Endothelial cell of umbilical vein (primary cell): ENCODE results near the gene DISP2.

Source experiments
- EZH2 ChIP-seq: IDR thresholded peaks from 2 replicates; pipeline ENCODE4 v1.6.1; 2012; ENCODE audit warnings: borderline replicate concordance, low read depth, mild to moderate bottlenecking, moderate library complexity, low read length, inconsistent platforms; ENCODE audit not compliant: severe bottlenecking
- FOS ChIP-seq: IDR thresholded peaks from 2 replicates; pipeline ENCODE4 v1.6.1; 2011; ENCODE audit warnings: mild to moderate bottlenecking, low read length, moderate library complexity, borderline replicate concordance; ENCODE audit not compliant: insufficient read depth
- MYC ChIP-seq: IDR thresholded peaks from one replicate; pipeline ENCODE4 v1.6.1; 2011; ENCODE audit warnings: mild to moderate bottlenecking, low read depth, low read length
- POLR2A ChIP-seq: IDR thresholded peaks from 2 replicates; pipeline ENCODE4 v1.6.1; 2012; ENCODE audit warnings: low read depth, mild to moderate bottlenecking, control low read depth, low read length
- POLR2AphosphoS5 ChIP-seq: IDR thresholded peaks from 2 replicates; pipeline ENCODE4 v1.6.1; 2012; ENCODE audit warnings: low read depth, mild to moderate bottlenecking, control low read depth, low read length, moderate library complexity; ENCODE audit not compliant: insufficient read depth
- TF ChIP-seq, protein P1 (sequence below), 2 donors: IDR thresholded peaks; 1 replicate in 1 of 2; 2 replicates in 1 of 2; pipeline ENCODE4 v1.5.1; 2011; ENCODE audit warnings: low read length in 2 of 2, mild to moderate bottlenecking in 2 of 2, moderate library complexity in 2 of 2, control low read depth in 1 of 2, inconsistent platforms in 1 of 2, low read depth in 1 of 2; ENCODE audit not compliant: insufficient read depth in 1 of 2; ENCODE audit errors: extremely low read depth in 1 of 2
- TF ChIP-seq, protein P2 (sequence below): IDR thresholded peaks from 2 replicates; pipeline ENCODE4 v1.6.1; 2011; ENCODE audit not compliant: insufficient read depth, insufficient read length

DNA sequence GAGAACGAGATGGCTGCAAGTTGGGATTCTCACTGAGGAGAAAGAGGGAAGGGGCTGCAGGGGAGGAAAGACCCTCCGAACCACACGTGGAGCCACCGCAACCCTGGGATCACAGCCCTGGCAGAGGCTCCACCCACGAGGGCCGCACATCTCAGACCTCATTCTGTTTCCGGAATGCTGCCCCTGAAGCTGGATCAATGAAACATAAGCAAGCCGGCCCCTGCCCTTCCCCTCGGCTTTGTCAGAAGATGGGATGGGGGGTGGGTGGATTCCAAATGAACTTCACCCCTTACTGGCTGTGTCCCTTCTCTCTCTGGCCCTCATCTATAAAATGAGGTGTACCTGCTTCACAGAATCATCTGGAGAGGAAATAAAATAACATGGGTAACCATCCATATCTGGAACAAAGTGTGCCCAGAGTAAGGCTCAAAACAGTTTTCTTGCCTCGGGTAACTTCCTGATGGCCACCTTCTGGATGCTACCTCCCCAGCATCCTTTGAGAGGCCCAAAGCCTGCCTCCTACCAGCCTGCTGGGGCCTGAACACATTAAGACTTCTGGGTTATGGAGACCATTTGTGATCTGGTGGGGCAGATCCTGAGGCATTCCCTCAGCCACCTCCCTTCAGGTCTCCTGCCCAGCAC is 12.7 kb upstream of the DISP2 start:
- TF ChIP-seq POLR2AphosphoS5 (no peak), EZH2 (no peak), FOS (no peak), POLR2A (no peak), MYC (no peak)
- TF ChIP-seq, protein P1, sequence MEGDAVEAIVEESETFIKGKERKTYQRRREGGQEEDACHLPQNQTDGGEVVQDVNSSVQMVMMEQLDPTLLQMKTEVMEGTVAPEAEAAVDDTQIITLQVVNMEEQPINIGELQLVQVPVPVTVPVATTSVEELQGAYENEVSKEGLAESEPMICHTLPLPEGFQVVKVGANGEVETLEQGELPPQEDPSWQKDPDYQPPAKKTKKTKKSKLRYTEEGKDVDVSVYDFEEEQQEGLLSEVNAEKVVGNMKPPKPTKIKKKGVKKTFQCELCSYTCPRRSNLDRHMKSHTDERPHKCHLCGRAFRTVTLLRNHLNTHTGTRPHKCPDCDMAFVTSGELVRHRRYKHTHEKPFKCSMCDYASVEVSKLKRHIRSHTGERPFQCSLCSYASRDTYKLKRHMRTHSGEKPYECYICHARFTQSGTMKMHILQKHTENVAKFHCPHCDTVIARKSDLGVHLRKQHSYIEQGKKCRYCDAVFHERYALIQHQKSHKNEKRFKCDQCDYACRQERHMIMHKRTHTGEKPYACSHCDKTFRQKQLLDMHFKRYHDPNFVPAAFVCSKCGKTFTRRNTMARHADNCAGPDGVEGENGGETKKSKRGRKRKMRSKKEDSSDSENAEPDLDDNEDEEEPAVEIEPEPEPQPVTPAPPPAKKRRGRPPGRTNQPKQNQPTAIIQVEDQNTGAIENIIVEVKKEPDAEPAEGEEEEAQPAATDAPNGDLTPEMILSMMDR (IDR thresholded peaks at IDR 0.05; ENCODE audit: extremely low read depth in 1 of 2, insufficient read depth in 1 of 2, low read depth in 1 of 2, low read length in 2 of 2): no peak
- TF ChIP-seq, protein P2, sequence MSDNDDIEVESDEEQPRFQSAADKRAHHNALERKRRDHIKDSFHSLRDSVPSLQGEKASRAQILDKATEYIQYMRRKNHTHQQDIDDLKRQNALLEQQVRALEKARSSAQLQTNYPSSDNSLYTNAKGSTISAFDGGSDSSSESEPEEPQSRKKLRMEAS: no peak
